ENCODE results near the gene ADGRL1.

ADGRL1 gene

DNA sequence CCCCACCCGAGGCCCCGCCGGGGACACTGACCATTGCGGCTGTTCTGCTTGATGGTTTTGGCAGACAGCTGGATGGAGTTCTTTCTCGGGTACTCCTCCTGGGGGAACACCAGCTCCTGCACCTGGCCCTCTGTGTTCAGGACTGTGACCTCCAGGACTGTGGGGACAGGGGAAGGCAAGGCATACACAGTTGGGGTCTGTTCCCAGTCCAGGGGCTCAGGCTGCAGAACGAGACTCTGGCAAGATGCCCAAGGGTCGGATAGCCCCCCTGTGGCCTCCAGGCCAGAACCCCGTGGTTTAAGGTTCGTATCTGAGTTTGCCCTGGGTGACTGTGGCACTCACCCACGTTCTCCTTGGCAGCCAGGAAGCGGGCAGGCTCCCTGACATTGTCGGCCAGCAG, 46.9 kb downstream of the ADGRL1 start:
- no peak overlapping the region for H3K27ac ChIP-seq
- TF ChIP-seq, protein P1, sequence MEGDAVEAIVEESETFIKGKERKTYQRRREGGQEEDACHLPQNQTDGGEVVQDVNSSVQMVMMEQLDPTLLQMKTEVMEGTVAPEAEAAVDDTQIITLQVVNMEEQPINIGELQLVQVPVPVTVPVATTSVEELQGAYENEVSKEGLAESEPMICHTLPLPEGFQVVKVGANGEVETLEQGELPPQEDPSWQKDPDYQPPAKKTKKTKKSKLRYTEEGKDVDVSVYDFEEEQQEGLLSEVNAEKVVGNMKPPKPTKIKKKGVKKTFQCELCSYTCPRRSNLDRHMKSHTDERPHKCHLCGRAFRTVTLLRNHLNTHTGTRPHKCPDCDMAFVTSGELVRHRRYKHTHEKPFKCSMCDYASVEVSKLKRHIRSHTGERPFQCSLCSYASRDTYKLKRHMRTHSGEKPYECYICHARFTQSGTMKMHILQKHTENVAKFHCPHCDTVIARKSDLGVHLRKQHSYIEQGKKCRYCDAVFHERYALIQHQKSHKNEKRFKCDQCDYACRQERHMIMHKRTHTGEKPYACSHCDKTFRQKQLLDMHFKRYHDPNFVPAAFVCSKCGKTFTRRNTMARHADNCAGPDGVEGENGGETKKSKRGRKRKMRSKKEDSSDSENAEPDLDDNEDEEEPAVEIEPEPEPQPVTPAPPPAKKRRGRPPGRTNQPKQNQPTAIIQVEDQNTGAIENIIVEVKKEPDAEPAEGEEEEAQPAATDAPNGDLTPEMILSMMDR (conservative IDR thresholded peaks at IDR 0.05), result no peak

DNA sequence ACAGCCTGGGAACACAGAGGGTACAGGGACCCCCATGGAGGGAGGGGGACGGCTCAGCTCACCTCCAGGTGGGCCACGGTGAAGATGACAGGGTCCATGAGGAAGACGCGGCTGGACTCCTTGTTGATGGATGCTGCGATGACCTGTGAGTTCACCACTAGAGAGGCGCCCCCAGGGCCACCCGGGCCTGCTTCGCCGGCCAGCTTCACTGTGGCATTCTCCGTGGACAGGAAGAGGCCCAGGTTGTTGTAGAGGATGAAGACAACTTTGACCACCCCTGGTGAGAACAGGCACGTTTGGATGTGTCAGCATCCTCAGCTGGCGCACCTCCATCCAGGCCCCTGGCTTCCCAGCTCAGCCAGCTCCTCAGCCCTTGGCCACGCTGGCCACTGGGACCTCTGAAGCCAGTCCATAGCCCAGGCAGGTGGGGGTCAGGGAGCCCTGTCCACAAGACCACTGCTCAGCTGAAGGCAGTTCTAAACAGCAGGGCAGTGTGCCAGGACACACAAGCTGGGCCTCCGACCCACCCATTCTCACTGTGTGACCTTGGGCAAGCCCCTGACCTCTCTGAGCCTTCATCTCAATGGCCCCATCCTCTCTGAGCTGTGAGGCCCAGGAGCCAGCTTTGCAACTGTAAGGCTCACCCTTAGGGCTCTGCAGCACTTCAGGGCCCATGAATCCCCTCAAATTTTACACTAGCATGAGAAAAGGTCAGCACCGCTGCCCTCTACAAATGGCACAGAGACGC, 47.5 kb downstream of the ADGRL1 start:
- TF ChIP-seq, protein P1 (conservative IDR thresholded peaks at IDR 0.05), result no peak
- H3K27ac ChIP-seq, result no peak overlapping the region

DNA sequence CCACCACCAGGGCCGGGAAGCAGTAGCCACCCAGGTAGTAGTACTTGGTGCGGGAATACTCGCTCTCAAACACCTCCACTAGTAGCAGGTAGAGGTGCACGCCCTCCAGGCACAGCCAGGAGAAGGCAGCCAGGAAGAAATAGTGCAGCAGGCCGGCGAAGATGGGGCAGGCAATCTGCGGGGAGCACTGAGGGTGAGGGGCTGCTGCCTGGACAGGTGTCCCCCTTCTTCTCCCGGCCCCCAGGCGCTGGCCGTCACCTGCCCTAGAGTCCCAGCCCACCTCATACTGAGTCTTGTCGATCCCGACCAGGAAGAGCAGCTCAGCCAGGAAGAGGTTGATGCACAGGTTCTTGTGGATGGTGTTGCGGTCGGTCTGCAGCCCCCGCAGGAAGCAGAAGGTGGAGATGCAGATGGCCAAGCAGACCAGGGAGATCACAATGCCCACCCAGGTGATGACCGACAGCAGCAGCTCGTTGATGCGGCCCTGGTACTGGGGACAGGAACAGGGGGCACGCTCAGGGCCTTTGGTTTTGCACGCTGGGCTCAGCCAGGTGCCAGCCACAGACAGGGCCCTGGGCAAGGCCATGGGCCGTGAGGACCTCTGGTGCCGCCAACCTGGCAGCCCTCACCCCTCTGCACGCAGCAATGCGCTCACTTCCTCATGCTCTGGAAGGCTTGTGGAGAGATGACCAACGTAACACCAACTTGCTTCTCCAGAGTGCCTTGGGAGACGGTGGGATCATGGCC, 48.8 kb downstream of the ADGRL1 start:
- TF ChIP-seq, protein P1 (conservative IDR thresholded peaks at IDR 0.05), result no peak
- no peak overlapping the region for H3K27ac ChIP-seq

- no peak overlapping the region for H3K27ac ChIP-seq
Measured at GRCh38 chr19:14156122-14156521, 49.8 kb downstream of the ADGRL1 start.

DNA sequence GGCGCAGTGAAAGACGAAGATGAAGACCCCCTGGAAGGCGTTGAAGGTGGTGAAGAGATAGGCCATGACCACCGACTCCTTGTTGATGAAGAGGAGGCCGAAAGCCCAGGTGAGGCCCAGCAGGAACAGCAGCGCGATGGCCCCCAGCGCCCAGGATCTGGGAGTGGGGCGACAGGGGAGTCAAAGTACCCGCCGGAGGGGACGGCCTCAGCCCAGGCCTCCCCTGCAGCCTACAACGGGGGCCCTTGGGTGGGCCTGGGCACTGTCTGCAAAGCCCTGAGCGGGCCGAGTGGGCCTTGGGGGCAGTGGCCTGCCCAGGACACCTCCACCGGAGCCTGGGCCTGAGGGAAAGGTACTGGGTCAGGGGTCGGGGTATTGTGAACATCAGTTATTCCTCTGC, 50.6 kb downstream of the ADGRL1 start:
- no peak overlapping the region for H3K27ac ChIP-seq
- TF ChIP-seq, protein P1 (conservative IDR thresholded peaks at IDR 0.05), result no peak

More at GRCh38 chr19:14156122-14156521, 49.8 kb downstream of the ADGRL1 start:
- TF ChIP-seq, protein P1 (conservative IDR thresholded peaks at IDR 0.05), result no peak

DNA sequence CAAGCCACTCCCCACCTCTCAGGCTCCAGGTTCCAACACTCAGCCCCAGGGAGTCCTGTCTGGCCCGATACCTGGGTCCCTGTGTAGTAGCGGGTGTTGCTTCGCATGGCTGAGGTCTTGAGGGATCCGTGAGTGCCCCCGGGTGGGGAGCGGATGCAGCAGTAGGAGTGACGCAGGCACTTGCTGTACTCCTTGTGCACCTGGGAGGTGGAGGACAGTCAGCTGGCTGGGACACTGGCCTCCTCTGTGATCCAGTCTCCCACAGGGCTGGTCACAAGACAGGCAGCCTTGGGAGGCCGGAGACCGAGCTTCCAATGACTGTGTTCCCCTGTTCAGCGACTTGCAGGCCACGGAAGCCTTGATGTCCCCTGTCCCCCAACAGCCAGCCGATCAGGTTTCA, 53.3 kb downstream of the ADGRL1 start:
- no peak overlapping the region for H3K27ac ChIP-seq
- TF ChIP-seq, protein P1 (conservative IDR thresholded peaks at IDR 0.05), result no peak

- TF ChIP-seq, protein P1 (conservative IDR thresholded peaks at IDR 0.05), result no peak
- H3K27ac ChIP-seq, result no peak overlapping the region
Measured at GRCh38 chr19:14150770-14151661, 55.0 kb downstream of the ADGRL1 start.
